NCI-H1417 treated with DMSO at 0.1 percent for 48 hours (cell line): ENCODE results near the gene CTNNA2.
"Not testable (repeated sequence)": the region's sequence is repeated elsewhere in the genome, so short reads cannot be mapped to it uniquely, and the experiment has no call there.

ENCODE experiments used
- DNase-seq: peaks from one replicate; lab custom pipeline; 2025; lab: John Stamatoyannopoulos, UW

CTNNA2 gene

DNA sequence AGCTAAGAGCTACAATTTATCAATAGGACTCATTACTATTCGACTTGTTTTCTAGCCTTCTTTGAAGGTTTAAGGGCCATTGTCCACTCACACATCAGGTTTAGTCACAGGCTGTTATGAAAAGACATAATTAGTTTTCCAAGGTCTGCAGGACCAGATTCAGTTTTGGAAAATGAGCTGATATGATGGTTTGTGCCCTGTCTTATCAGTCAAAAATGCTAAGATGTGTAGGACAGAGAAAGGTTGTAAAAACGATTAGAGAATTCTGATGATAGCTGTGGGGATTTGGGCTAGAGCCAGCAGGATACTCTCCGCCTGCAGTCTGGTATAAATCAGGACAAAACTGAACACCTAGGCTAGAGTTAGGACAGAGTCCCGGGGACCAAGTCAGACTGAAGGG, 578.4 kb downstream of the CTNNA2 start:
- no peak for DNase-seq

DNA sequence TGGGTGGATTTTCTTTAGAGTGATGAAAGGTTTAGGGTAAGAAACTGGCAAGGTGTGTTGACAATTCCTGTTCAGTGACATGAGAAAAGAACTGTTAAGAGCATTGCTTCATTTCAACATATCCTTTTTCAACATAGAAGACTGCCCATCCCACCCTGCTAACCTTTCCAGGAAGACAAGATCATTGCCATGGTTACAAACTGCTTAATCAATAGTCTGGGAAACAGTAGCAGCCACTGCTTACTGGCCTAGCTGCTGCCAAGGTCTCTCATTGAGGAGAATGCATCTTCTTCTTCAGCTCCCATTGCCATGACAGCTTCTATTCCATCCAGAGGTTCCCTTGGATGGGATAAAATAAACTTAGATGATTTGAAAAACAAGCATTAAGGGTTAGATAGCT, 579.6 kb downstream of the CTNNA2 start:
- DNase-seq, result no peak

DNA sequence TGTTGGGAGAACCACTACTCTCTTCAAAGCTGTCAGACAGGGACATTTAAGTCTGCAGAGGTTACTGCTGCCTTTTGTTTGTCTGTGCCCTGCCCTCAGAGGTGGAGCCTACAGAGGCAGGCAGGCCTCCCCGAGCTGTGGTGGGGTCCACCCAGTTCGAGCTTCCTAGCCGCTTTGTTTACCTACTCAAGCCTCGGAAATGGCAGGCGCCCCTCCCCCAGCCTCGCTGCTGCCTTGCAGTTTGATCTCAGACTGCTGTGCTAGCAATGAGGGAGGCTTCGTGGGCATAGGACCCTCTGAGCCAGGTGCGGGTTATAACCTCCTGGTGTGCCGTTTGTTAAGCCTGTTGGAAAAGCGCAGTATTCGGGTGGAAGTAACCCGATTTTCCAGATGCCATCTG, 585.7 kb downstream of the CTNNA2 start:
- not testable (repeated sequence) for DNase-seq

DNA sequence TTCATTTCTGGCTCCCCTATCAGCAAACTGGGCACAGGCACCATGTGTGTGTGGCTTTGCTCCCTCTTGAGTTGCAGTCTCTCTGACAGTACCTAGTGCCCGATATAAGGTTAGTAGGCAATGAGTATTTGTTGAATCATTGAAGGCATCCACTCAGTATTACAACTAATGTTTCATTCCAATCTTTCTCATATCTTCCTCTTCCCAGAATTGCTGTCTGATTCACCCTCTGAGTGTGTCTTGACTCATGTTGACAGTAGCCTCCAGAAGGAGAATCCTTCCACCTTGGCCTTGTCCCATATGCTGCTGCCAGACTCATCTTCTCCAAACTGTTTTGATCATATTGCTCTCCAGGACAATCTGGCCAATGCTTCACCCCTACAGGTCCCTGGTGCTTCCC, 589.2 kb downstream of the CTNNA2 start:
- DNase-seq, result no peak

DNA sequence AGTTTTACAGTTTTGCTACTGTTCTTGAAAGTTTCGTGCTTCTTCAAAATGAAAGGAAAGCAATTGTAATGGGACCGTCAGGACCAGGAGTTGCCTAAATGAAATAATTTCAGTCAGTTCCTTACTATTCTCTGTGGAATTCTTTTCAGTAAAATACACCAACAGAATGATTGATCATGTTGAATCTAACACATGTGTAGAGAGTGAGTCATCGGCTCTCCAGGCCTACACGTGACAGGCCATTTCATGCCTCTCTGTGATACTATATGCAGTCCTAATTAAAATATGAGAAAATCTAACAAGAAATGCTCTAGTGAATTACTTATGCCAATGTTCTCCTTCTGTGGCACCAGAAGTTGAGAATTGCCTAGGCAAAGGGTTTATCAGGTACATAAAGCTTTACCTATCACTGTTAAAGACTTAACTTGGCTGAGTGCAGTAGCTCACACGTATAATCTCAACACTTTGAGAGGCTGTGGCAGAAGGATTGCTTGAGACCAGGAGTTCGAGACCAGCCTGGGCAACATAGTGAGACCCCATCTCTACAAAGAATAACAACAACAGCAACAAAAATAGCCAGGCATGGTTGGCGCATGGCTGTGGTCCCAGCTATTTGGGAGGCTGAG, 592.3 kb downstream of the CTNNA2 start:
- no peak for DNase-seq

DNA sequence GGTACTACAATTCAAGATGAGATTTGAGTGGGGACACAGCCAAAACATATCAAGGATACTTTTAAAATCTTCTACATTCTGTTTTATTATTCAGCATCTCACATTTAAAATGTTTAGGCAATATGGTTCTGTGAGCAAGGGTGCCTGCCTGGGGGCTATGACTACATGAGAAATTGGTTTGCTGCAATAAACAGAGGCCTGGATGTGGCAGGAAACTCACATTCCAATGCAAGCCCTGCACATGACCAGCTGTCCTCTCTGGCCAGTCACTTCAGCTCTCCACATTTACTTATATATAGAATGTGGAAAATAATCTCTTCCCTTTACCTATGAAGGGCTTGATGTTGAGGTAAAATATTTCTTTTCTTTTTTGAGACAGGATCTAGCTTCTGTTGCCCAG, 598.3 kb downstream of the CTNNA2 start:
- no peak for DNase-seq

DNA sequence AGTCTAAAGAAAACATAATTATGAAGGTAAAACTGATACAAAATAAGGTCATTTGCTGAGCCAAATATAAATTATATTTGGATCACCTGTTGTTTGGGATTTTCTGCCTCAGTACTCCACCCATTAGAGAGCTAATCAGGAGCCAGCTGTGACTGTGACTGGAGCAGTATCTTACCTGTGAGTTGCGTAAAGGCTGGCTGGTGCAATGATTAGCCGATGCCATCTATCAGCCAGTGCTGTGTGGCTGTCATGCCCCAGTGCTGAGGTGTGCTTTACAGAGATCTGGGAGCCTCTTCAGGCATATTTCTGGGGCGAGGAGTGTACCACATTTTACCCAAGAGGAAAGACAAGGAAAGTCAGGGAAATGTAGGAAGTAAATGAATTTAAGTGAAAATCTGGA, 599.9 kb downstream of the CTNNA2 start:
- DNase-seq, result no peak

DNA sequence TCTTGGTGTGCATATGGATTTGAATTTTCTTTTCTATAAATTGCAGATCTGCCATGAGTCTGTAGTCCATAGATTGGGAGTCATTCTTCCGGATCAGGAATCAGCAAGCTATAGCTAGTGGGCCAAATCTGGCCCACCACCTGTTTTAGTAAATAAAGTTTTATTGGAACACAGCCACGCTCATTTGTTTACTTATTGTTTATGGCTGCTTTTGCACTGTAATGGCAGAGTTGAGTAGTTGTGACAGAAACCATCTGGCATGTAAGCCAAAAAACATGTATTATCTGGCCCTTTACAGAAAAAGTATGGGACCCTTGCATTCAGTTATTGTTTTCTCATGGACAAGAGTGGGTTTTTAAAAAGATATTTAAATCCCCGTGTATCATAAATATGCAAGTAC, 600.5 kb downstream of the CTNNA2 start:
- DNase-seq, result no peak

DNA sequence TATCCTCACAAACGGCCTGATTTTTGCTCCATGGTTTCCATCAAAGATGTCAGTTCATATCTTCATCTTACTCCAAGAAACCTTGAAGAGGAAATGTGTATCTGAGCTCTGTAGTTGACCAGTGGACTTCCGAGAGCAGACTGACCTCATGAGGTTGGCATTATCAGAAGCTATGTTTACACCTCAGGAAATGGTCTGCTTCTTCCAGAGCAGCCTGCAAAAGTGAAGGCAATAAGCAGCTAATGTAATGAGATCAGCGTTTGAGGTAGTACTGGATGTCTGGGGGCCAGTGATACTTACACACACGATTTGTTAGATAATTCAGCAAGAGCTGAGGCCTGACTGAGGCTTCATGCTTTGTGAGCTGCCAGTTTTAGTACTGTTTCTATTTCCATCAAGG, 602.0 kb downstream of the CTNNA2 start:
- no peak for DNase-seq

DNA sequence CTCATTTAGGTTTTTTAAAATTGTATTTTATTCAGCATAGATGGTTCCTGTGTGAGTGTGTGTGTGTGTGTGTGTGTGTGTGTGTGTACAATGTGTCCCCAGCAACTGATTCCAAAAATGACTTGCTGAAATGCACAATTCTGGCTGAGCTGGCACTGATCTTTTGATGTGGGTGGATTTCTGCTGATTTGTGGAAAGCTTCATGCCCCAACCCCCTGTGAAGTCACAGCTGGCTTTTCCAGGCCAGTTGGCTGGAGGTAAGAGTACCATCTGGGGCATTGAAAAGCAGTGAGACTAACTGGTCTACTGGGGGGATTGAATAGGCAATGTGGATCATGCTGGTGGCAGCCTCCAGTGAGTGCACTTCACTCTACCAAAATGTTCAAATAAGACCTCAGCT, 604.5 kb downstream of the CTNNA2 start:
- no peak for DNase-seq

DNA sequence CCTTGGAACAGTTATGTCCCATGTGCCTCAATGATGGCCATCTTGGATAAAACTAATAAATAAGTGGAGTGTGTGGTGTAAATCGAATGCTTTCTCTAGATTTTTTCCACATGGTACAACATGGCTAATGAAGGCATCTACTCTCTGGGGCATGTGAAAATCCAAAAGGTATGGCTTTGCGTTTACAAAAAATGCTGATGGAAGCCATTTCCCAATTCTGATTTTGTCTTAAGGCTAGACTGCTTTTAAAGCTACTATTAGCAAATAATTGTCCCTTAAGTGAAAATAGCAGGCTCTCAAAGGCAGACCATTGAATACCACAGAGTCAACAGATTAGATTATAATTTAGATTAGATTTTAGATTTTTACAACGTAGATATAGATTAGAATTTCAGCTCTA, 608.0 kb downstream of the CTNNA2 start:
- DNase-seq, result no peak

DNA sequence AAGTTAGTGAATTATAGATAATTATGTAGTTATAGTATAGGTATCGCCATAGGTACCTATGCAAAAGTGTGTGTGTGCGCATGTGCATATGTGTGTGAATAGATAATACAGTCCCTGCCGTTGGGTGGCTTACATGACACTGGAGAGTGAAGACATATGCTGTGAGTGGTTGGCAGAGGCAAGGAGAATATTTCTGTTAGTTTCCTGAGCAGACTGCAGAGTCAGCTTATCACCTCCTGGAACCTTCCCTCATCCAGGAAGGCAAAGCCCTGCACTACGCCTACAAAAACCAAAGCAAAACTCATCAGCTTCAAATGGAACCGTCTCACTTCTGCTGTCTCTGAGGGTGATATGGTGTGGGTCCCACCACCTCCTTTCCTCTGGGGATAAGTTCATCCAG, 609.8 kb downstream of the CTNNA2 start:
- DNase-seq, result no peak

DNA sequence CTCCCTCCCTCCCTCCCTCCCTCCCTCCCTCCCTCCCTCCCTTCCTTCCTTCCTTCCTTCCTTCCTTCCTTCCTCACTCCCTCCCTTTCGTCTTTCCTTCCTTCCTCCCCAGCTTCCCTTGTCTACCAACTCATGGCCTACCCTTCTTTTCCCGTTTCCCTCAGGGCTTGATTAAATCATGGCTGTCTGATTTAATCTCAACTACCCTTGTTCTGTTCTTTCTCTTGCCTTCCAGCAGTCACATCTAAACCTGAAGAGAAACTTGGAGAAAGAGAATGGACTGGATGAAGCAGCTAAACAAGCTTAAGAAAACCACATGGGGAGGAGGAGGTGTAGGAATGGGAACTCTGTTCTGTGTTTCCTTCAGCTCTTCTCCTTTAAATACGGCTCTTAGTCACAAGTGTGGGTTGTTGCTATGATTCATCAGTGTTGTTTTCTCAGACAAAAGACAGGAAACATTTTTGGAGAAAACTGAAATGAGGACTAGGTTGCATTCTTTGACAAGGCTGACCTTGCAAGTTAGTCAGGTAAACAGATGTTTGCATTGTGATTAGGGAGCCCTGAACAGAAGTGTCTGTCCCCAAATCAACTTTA, 613.8 kb downstream of the CTNNA2 start:
- DNase-seq, result no peak

DNA sequence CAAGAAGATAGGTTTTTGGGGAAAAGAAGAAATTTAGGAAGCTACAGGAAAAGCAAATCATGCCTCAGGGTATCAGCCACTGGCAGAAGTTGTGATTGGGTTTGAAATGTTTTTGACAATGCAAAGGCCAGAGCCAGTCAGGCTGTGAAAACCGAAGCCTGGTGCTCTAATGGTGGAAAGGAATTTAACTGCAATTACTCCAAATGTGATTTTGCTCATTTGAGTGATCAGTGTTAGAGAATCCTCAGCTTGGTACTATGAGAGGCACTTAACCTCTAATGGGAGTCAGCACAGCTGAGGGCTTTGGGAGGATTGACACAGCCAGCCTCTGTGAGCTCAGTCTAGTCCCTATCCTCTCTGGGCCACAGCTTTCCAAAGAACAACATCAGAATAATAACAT, 615.2 kb downstream of the CTNNA2 start:
- DNase-seq, result no peak

DNA sequence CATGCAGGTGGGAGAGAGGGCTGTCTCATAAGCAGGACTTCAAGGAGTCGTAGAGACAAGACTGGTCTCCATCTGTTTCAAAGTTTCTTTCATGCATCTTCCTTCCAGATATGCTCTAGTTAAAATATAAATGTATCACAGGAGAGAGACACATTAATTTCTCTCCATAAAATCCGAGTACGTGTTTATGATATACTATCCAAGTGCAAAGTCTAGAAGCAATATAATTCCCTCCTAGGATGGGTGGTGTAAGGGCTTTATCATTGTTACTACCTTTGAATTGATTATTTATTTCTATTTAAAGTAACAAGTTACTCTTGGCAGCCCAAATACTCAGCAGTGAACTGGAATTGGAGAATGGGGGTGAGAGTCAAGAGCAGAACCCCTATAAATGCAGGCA, 619.4 kb downstream of the CTNNA2 start:
- no peak for DNase-seq

DNA sequence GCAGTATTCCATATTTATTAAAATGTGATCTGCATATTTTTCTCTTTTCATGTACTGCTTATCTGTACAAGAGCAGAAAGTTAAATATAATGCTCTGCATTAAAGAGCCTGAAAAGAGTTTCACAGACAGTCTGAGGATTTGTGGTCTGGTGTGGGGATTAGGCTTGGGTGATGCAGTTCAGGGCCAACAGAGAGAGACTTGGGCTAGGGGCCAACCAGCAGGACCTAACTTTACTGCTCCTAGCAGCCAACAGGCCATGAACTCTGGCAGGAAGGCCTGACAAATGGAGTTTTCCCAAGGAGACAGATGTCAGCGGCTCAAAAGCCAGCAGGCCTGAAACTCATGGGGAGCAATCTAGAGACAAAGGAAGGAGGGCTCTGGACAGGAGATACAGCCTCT, 622.1 kb downstream of the CTNNA2 start:
- DNase-seq, result no peak

DNA sequence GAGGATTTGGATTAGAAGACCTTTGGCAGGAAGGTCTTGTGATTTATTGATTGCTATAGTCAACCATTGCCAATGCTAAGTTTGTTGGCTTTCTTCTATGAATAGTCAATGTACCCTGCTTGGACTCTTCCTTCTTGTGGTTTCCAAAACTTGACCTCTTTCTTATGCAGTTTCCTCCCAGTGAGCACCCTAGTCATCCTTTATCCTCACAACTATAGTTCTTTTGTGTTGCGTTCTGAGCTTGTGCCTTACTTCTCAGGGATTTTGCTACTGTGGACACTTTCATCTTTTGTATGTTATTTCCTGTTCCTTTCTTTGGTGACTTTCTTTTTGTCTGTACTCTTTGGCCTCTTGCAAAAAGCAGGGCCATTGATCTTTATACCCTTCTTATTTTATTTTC, 623.5 kb downstream of the CTNNA2 start:
- DNase-seq, result no peak

DNA sequence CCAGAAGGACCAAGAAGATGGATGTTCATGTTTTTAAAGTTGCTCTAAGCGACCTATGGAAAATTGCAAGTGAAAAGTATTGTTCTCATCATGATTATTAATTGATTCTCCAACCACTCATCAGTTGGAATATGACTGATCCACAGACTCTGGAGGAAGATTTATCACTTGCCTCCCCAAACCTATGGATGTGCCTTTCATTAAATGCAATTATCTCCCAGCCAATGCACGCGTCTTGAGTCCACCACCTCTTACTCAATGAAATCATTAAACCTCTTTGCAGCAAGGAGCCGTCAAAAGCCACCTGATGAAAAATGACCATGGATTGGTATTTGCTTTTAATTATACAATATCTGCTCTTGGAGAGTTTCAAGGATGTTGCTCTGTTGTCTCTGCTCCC, 626.1 kb downstream of the CTNNA2 start:
- no peak for DNase-seq

DNA sequence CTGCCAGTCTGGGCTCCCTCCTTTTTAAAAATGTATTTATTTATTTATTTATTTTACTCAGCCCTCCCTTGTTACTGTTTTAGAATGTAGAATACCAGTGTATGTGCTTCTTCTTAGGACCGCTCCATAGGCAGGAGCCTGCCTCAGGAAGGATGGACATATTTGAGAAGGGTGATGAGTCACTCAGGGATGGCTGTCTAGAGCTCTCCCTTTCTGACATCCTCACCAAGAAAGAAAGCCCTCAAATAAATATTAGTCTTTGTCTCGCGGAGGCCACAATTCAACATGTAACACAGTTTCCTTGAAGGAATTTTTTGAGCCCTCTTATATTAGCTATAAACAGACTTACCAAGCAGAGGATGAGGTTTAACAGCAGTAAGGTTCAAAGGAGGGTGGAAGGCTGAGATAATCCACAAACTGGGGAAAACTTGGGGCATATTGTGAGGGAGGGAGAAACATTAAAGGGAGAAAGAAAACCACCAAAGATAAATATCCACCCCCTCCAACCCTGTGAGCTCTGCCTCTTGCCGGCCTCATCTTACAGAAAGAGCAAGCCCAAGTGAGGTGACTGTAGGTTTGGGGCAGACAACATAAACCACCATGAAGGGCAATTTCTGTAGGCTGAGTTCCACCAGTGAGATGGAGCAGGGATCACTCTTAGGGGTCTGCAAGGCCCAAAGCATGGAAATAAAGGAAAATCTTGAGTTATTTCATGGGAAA, 628.3 kb downstream of the CTNNA2 start:
- DNase-seq, result no peak

DNA sequence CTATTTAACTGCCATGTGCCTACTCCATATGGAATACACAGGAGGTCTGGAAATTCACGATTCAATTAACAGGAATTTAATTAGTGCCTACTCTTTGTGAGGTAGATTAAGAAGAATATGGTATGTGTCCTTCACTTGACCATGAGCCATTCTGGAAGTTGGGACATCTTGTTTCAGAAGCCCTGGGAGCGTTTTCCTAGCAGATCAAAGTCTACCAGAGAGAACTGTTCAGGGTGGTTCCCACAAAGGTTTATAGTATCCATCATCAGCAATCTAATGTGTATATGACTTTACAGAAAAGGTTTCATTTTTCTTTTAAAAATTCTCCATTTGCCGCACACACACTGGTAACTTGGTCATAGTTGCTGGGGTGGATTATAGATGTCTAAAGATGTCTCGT, 632.6 kb downstream of the CTNNA2 start:
- no peak for DNase-seq

DNA sequence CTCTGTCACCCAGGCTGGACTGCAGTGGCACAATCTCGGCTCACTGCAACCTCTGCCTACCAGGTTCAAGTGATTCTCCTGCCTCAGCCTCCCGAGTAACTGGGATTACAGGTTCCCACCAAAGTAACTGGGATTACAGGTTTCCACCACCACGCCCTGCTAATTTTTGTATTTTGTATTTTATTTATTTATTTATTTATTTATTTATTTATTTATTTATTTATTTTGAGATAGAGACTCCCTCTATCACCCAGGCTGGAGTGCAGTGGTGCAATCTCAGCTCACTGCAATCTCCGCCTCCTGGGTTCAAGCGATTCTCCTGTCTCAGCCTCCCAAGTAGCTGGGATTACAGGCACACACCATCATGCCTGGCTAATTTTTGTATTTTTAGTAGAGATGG, 633.9 kb downstream of the CTNNA2 start:
- not testable (repeated sequence) for DNase-seq

DNA sequence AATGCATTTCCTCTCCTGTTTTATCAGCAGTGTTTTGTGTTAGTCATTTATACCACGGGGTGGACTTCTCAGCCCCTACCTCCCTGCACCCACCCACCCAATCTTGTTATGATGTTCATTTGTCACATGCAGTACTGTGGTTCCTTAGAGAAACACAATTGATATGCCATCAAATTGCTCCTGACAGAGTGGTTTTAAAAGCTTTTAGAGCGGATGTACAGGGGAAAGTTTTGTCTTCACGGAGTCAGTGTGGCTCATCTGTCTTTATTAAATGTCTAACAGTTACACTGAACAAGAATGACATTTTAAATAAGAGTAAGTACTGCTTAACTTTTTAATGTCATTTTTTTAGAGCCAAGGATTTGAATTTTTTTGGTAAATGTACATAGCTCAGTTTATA, 634.8 kb downstream of the CTNNA2 start:
- no peak for DNase-seq

DNA sequence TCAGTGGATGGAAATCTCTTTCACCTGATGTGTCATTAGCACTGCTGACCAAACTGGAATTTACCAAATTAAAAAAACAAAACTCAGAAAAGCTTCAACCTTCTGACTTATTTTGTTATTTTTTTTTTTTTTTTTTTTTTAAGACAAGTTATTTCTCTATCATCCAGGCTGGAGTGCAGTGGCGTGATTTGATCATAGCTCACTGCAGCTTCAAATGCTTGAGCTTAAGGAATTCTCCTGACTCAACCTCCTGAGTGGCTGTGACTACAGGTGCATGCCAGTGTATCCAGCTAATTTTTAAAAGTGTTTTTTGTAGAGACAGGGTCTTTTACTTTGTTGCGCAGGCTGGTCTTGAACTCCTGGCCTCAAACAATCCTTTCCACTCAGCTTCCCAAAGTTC, 636.1 kb downstream of the CTNNA2 start:
- no peak for DNase-seq

DNA sequence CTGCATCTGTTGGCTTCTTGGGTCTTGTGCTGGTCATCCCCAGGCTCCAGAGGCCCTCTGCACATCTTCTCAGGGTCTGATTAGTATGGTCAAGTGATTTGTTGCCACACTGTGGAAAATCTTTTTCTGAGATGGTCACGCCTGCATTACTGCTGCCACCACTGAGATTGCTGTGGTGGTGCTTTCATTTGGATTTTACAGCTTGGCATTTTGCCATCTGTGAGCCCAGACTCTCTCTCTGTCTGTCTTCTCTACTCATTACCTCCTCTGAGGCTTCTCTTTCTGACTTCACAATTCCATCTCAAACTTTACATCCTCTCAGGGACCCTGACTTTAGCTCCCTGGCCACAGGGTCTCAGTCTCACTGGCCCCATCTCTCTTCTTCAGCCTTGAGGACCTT, 637.1 kb downstream of the CTNNA2 start:
- DNase-seq, result no peak
